ENCODE measurements around the gene TBCC.

TBCC gene

GRCh38 chr6:42694586-42694985, 51.3 kb downstream of the TBCC start:
- no peak for DNase-seq (ENCODE audit: low spot score)

All from HuH-7 (cell line).